HCT116 (cell line): Measurements from ENCODE around the gene TMEM106C. TPM values are rescaled to one million over a fixed set of nuclear protein-coding genes. Genes with fewer than 3 reads are reported as not detected.
"Not testable (repeated sequence)": the region's sequence is repeated elsewhere in the genome, so short reads cannot be mapped to it uniquely, and the experiment has no call there.

Experiments used
- ATAC-seq: fragments of 200-7000 bp; cut with Tn5 transposase; 2 replicates; pipeline ENCODE4 v1.9.1; 2020; ENCODE audit warnings: mild to moderate bottlenecking, moderate library complexity
- BruUV-seq: library from RNA; stranded (reverse); fragments of 400-500 nt; replicated peaks from 2 replicates; lab custom pipeline; 2021; lab: Mats Ljungman, UMichigan
- CTCF ChIA-PET: fragments of 300-600 bp; sonication (Branson Sonifier 250); formaldehyde crosslinking; loops from one replicate; lab custom pipeline; 2021; ENCODE audit warnings: antibody characterized with exemption; lab: Charles Lee
- POLR2A ChIA-PET: fragments of 300-600, 350-600 bp; sonication (Branson Sonifier 250); formaldehyde crosslinking; loops from one replicate; lab custom pipeline; 2021; ENCODE audit warnings: antibody characterized with exemption; lab: Charles Lee
- RAD21 ChIA-PET, 2 experiments: fragments of 300-600 bp; sonication (Branson Sonifier 250); formaldehyde crosslinking; loops; one replicate each; lab custom pipeline; 2023; ENCODE audit warnings: low total read pairs in 2 of 2; ENCODE audit not compliant: uncharacterized antibody in 2 of 2, unreplicated experiment in 2 of 2, low non-redundant PET in 1 of 2; lab: Charles Lee
- DNase-seq: peaks from one replicate; pipeline ENCODE4 v3.0.0-alpha.2; 2010; ENCODE audit warnings: low read depth, low spot score
- H2AFZ ChIP-seq: fragments of 200-600 bp; shearing (Covaris generic), sonication (generic); 2 replicates; pipeline ENCODE4 v1.6.1; 2017; ENCODE audit warnings: low read depth, mixed run types, mixed read lengths, antibody characterized with exemption, low read length; ENCODE audit not compliant: poor library complexity, severe bottlenecking
- H3K27ac ChIP-seq: 2 replicates; pipeline ENCODE4 v1.5.1; 2012; ENCODE audit warnings: low read depth, low read length
- H3K27me3 ChIP-seq: fragments of 200-600 bp; sonication (generic); 2 replicates; pipeline ENCODE4 v1.6.1; 2016; ENCODE audit warnings: mixed run types, low read length, mixed read lengths; ENCODE audit not compliant: insufficient read depth
- H3K36me3 ChIP-seq, 2 experiments: fragments of 200-500 bp in 1 of 2; fragments of 200-600 bp in 1 of 2; sonication (Bioruptor generic) in 1 of 2; sonication (generic) in 1 of 2; 2 replicates each; pipeline versions ENCODE4 v1.5.1 to v1.6.1; 2014 to 2016; ENCODE audit warnings: low read length in 2 of 2, inconsistent platforms in 1 of 2, mixed read lengths in 1 of 2, mixed run types in 1 of 2; ENCODE audit not compliant: insufficient read depth in 2 of 2, control insufficient read depth in 1 of 2
- H3K4me1 ChIP-seq, 2 experiments: fragments of 200-600 bp in 1 of 2; sonication (generic) in 1 of 2; 2 replicates each; pipeline versions ENCODE4 v1.5.1 to v1.6.1; 2012 to 2017; ENCODE audit warnings: low read length in 2 of 2, inconsistent platforms in 1 of 2, mild to moderate bottlenecking in 1 of 2, mixed read lengths in 1 of 2, mixed run types in 1 of 2, moderate library complexity in 1 of 2; ENCODE audit not compliant: insufficient read depth in 2 of 2, control insufficient read depth in 1 of 2
- H3K4me2 ChIP-seq: fragments of 200-600 bp; sonication (generic); 2 replicates; pipeline ENCODE4 v1.6.1; 2017; ENCODE audit warnings: mixed run types, low read length, mixed read lengths
- H3K4me3 ChIP-seq, 2 experiments: fragments of 200-600 bp in 1 of 2; sonication (generic) in 1 of 2; replicated peaks in 1 of 2; 2 replicates each; pipeline ENCODE4 v1.5.1; 2011 to 2016; ENCODE audit warnings: low read length in 2 of 2, control low read depth in 1 of 2, low read depth in 1 of 2, mild to moderate bottlenecking in 1 of 2, mixed read lengths in 1 of 2, mixed run types in 1 of 2
- H3K79me2 ChIP-seq: fragments of 200-600 bp; sonication (generic); 2 replicates; pipeline ENCODE4 v1.6.1; 2017; ENCODE audit warnings: mild to moderate bottlenecking, mixed run types, low read length, moderate library complexity, mixed read lengths; ENCODE audit not compliant: insufficient read depth
- H3K9ac ChIP-seq: fragments of 200-600 bp; sonication (generic); 2 replicates; pipeline ENCODE4 v1.6.1; 2016; ENCODE audit warnings: low read length, mixed read lengths
- H3K9me2 ChIP-seq: fragments of 200-600 bp; sonication (generic), shearing (Covaris generic); 2 replicates; pipeline ENCODE4 v1.6.1; 2017; ENCODE audit warnings: mixed run types, mild to moderate bottlenecking, moderate library complexity; ENCODE audit not compliant: insufficient read depth
- H3K9me3 ChIP-seq, 2 experiments: fragments of 200-500 bp in 1 of 2; fragments of 200-600 bp in 1 of 2; sonication (Bioruptor generic) in 1 of 2; sonication (generic) in 1 of 2; 2 replicates each; pipeline ENCODE4 v1.6.1; 2014 to 2017; ENCODE audit warnings: low read length in 2 of 2, mixed read lengths in 2 of 2, inconsistent platforms in 1 of 2, low read depth in 1 of 2, mild to moderate bottlenecking in 1 of 2, mixed run types in 1 of 2, moderate library complexity in 1 of 2; ENCODE audit not compliant: control insufficient read depth in 1 of 2, insufficient read depth in 1 of 2
- H4K20me1 ChIP-seq: fragments of 200-600 bp; sonication (generic), shearing (Covaris generic); 2 replicates; pipeline ENCODE4 v1.6.1; 2017; ENCODE audit warnings: mixed run types, mild to moderate bottlenecking, moderate library complexity; ENCODE audit not compliant: insufficient read depth
- CBX3 ChIP-seq: IDR thresholded peaks from 2 replicates; pipeline ENCODE4 v1.6.1; 2012; ENCODE audit warnings: low read depth
- EGR1 ChIP-seq: IDR thresholded peaks from 2 replicates; pipeline ENCODE4 v1.6.1; 2012; ENCODE audit warnings: low read depth
- EZH2 ChIP-seq: fragments of 200-600 bp; sonication (generic); IDR thresholded peaks from 2 replicates; pipeline ENCODE4 v1.6.1; 2017; ENCODE audit warnings: antibody characterized with exemption, mixed run types
- FOSL1 ChIP-seq: IDR thresholded peaks from 2 replicates; pipeline ENCODE4 v1.6.1; 2012; ENCODE audit warnings: low read depth
- JUND ChIP-seq: IDR thresholded peaks from 2 replicates; pipeline ENCODE4 v1.6.1; 2012
- POLR2AphosphoS5 ChIP-seq: IDR thresholded peaks from 2 replicates; pipeline ENCODE4 v1.6.1; 2011; ENCODE audit warnings: mild to moderate bottlenecking, low read depth, low read length, moderate library complexity
- SP1 ChIP-seq: IDR thresholded peaks from 2 replicates; pipeline ENCODE4 v1.6.1; 2012; ENCODE audit warnings: low read depth
- SRF ChIP-seq: IDR thresholded peaks from 2 replicates; pipeline ENCODE4 v1.6.1; 2012; ENCODE audit warnings: low read depth
- ZFX ChIP-seq: fragments of 450-650 bp; IDR thresholded peaks from 2 replicates; pipeline ENCODE4 v1.6.1; 2017
- ZNF274 ChIP-seq: fragments of 200-500 bp; sonication (Bioruptor generic); IDR thresholded peaks from 2 replicates; pipeline ENCODE4 v1.6.1; 2014; ENCODE audit warnings: mild to moderate bottlenecking, low read depth, low read length, inconsistent platforms
- intact Hi-C: fragments of 100-400 bp; cut with micrococcal nuclease; formaldehyde crosslinking; loops from 2 replicates; pipeline ENCODE4 v1.10.0; 2022
- total RNA-seq: library from RNA; stranded (reverse); gene quantifications from one replicate; pipeline ENCODE4 v1.2.1, GENCODE V29; 2021; ENCODE audit not compliant: unreplicated experiment
- TF ChIP-seq, protein P1 (sequence below): IDR thresholded peaks from 2 replicates; pipeline ENCODE4 v1.6.1; 2012
- TF ChIP-seq, protein P2 (sequence below): IDR thresholded peaks from 2 replicates; pipeline ENCODE4 v1.6.1; 2012
- TF ChIP-seq, protein P3 (sequence below): IDR thresholded peaks from 2 replicates; pipeline ENCODE4 v1.6.1; 2012; ENCODE audit warnings: low read depth
- TF ChIP-seq, protein P4 (sequence below): IDR thresholded peaks from 2 replicates; pipeline ENCODE4 v1.6.1; 2011; ENCODE audit warnings: mild to moderate bottlenecking, low read length, moderate library complexity; ENCODE audit not compliant: insufficient replicate concordance; ENCODE audit errors: extremely low read depth

Gene TMEM106C
- total RNA-seq, 1 experiment from 2014 or later, result 94.7 TPM

DNA sequence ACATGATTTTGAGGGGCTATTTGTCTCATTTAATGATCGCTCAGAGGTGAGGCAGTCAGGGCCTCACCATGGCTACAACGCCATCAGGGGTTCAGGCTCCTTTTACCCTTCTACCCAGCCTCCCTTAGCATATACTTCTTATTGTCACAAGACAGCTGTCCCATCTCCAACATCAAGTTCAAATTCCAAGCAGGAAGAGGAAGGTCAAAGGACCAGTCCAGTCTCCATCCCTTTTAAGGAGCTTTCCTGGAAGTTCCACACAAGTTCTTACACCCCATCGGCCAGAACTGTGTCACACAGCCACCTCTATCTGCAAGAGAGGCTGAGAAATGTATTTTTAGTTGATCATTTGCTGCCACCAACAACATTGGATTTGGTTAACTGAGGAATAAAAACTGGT is 8.3 kb upstream of the TMEM106C start (continued):
- TF ChIP-seq EZH2, result no peak
- no peak for TF ChIP-seq CBX3
- no peak for TF ChIP-seq JUND
- TF ChIP-seq SRF, result no peak
- no peak for TF ChIP-seq ZFX
- no peak for TF ChIP-seq FOSL1
- no peak for TF ChIP-seq EGR1
- TF ChIP-seq SP1, result no peak
- TF ChIP-seq, protein P1, sequence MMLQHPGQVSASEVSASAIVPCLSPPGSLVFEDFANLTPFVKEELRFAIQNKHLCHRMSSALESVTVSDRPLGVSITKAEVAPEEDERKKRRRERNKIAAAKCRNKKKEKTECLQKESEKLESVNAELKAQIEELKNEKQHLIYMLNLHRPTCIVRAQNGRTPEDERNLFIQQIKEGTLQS, result no peak
- no peak for TF ChIP-seq ZNF274
- no peak for TF ChIP-seq POLR2AphosphoS5

DNA sequence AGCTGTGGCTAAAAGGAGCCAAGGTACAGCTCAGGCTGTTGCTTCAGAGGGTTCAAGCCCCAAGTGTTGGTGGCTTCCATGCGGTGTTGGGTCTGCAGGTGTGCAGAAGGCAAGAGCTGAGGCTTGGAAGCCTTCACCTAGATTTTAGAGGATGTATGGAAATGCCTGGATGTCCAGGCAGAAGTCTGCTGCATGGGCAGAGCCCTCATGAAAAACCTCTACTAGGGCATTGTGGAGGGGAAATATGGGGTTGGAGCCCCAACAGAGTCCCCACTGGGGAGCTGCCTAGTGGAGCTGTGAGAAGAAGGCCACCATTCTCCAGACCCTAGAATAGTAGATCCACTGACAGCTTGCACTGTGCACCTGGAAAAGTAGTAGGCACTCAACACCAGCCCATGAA is 5.7 kb upstream of the TMEM106C start:
- H3K9me2 ChIP-seq, H3K27ac ChIP-seq, H3K79me2 ChIP-seq, BruUV-seq, H4K20me1 ChIP-seq, RAD21 ChIA-PET, intact Hi-C loops, ATAC-seq, DNase-seq, H3K36me3 ChIP-seq, H3K4me2 ChIP-seq, H3K9ac ChIP-seq, H3K27me3 ChIP-seq, POLR2A ChIA-PET, H2AFZ ChIP-seq, H3K9me3 ChIP-seq, H3K4me3 ChIP-seq: not testable (repeated sequence)
- CTCF ChIA-PET, result interaction anchor here (1.2 kb wide), 1 partner anchor 8 kb away, joined by 3 read pairs; no protein-coding TSS in a partner anchor
- peaks cover 8 to 16% of the 10 kb centered on the region in 2 experiments; a peak in 3 of 4 replicates for H3K4me1 ChIP-seq

DNA sequence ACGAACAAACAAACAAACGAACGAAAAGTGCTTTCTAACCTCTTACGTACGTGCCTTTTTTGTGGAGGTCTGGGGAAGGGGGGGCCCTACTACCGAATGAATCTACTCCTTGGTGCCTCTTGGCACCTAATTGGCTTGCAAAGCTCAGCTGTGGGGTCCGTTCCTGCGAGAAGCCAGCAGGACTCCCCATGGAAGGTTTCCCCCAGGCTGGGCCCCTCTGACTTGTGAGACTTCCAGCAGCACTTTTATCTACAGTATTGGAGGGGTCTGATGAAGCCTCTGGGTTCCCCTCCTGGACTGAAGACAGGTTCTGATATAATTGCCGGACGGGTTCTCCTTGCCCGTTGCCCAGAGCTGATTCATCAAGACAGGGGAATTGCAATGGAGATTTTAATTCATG is 1.2 kb upstream of the TMEM106C start:
- H2AFZ ChIP-seq, result no peak overlapping the region
- BruUV-seq, result no TSS peak
- no peaks in the 10 kb centered on the region for H3K9me2 ChIP-seq
- DNase-seq (no peak), ATAC-seq (no peak)
- no peak overlapping the region for H3K27ac ChIP-seq
- POLR2A ChIA-PET, result no interaction called here
- H3K4me3 ChIP-seq, result no peak overlapping the region
- no peaks in the 10 kb centered on the region for H3K9me3 ChIP-seq
- no peaks in the 10 kb centered on the region for H3K27me3 ChIP-seq
- CTCF ChIA-PET, result interaction anchor here (1.6 kb wide), 1 partner anchor 57 kb away, joined by 6 read pairs; the partner anchor contains the start of gene VDR
- H3K36me3 ChIP-seq, result peaks cover 13 to 15% of the 10 kb centered on the region in 2 experiments; a peak in 3 of 4 replicates
- no peak overlapping the region for H3K4me2 ChIP-seq
- H3K9ac ChIP-seq, result no peak overlapping the region
- RAD21 ChIA-PET, result no interaction called here
- H4K20me1 ChIP-seq, result no peaks in the 10 kb centered on the region
- intact Hi-C loops, result loop anchor here (2.0 to 5.0 kb wide), 3 partner anchors 57 to 225 kb away; partner anchors contain the start of gene VDR
- no peaks in the 10 kb centered on the region for H3K79me2 ChIP-seq
- H3K4me1 ChIP-seq, result peaks cover 3 to 13% of the 10 kb centered on the region in 2 experiments; a peak in 3 of 4 replicates
- TF ChIP-seq, protein P2, sequence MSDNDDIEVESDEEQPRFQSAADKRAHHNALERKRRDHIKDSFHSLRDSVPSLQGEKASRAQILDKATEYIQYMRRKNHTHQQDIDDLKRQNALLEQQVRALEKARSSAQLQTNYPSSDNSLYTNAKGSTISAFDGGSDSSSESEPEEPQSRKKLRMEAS, result no peak
- TF ChIP-seq ZFX (no peak), ZNF274 (no peak), EGR1 (no peak), SRF (no peak), EZH2 (no peak)
- TF ChIP-seq, protein P3, sequence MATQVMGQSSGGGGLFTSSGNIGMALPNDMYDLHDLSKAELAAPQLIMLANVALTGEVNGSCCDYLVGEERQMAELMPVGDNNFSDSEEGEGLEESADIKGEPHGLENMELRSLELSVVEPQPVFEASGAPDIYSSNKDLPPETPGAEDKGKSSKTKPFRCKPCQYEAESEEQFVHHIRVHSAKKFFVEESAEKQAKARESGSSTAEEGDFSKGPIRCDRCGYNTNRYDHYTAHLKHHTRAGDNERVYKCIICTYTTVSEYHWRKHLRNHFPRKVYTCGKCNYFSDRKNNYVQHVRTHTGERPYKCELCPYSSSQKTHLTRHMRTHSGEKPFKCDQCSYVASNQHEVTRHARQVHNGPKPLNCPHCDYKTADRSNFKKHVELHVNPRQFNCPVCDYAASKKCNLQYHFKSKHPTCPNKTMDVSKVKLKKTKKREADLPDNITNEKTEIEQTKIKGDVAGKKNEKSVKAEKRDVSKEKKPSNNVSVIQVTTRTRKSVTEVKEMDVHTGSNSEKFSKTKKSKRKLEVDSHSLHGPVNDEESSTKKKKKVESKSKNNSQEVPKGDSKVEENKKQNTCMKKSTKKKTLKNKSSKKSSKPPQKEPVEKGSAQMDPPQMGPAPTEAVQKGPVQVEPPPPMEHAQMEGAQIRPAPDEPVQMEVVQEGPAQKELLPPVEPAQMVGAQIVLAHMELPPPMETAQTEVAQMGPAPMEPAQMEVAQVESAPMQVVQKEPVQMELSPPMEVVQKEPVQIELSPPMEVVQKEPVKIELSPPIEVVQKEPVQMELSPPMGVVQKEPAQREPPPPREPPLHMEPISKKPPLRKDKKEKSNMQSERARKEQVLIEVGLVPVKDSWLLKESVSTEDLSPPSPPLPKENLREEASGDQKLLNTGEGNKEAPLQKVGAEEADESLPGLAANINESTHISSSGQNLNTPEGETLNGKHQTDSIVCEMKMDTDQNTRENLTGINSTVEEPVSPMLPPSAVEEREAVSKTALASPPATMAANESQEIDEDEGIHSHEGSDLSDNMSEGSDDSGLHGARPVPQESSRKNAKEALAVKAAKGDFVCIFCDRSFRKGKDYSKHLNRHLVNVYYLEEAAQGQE, result no peak
- TF ChIP-seq, protein P4, sequence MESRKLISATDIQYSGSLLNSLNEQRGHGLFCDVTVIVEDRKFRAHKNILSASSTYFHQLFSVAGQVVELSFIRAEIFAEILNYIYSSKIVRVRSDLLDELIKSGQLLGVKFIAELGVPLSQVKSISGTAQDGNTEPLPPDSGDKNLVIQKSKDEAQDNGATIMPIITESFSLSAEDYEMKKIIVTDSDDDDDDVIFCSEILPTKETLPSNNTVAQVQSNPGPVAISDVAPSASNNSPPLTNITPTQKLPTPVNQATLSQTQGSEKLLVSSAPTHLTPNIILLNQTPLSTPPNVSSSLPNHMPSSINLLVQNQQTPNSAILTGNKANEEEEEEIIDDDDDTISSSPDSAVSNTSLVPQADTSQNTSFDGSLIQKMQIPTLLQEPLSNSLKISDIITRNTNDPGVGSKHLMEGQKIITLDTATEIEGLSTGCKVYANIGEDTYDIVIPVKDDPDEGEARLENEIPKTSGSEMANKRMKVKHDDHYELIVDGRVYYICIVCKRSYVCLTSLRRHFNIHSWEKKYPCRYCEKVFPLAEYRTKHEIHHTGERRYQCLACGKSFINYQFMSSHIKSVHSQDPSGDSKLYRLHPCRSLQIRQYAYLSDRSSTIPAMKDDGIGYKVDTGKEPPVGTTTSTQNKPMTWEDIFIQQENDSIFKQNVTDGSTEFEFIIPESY, result no peak
